ENCODE data around the gene HBA1.
"Not testable (repeated sequence)": the region's sequence is repeated elsewhere in the genome, so short reads cannot be mapped to it uniquely, and the experiment has no call there.

The HBA1 gene

GRCh38 chr16:211631-212180 lies 35.2 kb downstream of the HBA1 start:
- DNase-seq = not testable (repeated sequence)

GRCh38 chr16:212999-213398 lies 36.5 kb downstream of the HBA1 start:
- DNase-seq = no peak

DNA sequence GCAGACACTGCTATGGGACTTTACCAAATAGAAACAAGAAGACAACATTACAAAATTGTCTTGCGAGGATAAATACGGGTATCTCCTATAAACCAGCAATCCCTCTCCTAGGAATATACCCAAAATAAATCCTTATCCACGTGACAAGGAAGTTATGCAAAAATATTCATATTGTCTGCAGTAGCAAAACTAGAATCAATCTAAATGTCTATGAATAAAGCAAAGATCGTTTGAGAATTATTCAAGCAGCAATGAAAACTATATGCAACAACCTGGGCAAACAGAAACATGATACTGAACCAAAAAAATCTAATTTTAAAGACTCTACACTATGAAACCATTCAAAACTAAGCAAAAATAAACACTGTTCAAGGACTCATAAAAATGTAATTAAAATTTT lies 43.5 kb downstream of the HBA1 start:
- no peak for DNase-seq
